ENCODE measurements around the gene HPN. TPM values are rescaled to one million over a fixed set of nuclear protein-coding genes. Genes with fewer than 3 reads are reported as not detected.

The HPN gene
- total and polyA plus RNA-seq, 2 of the 13 experiments (the other 11 are each of a cell fraction or from before 2014, with no cell fraction given), result 46.7 to 261 TPM

DNA sequence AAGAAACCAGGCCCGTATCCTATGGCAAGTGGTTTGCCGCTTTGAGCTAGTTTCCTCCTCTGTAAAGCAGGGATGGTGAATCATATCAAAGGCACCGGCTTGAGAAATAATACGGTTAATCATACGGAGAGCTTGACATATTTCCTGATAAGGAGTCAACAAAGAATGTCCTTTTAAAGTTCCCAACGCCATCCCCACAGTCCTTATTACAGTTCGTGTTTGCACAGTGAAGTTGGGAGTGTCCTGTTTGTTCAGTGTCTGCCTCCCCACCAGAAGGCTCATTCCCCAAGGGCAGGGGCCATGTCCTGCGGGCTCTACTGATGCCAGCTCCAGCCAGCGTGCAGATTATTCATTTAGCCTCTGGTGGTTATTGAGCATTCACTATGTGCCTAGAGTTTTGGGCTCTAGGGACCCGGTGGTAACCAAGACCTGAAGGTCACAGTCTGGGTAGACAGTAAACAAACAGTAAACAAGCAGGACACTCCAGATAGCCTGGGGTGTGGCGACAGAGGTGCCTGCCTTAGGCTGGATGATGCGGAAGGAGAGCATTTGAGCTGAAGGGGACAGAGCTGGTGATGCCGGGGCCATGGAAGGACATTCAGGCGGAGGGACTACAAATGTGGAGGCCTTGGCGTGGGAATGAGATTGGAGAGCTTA is 35.1 kb upstream of the HPN start (continued):
- TF ChIP-seq ZNF280D (CRISPR knock-in tag; IDR thresholded peaks at IDR 0.05), result peak; percentile 94; the same call in 1 of the 2 replicates
- no peak for TF ChIP-seq TSC22D2 (CRISPR knock-in tag; IDR thresholded peaks at IDR 0.05; ENCODE audit: borderline replicate concordance)
- TF ChIP-seq ATF7-NPFF (CRISPR knock-in tag; IDR thresholded peaks at IDR 0.05; ENCODE audit: low read depth), result peak; percentile 40; the same call in 1 of the 2 replicates
- no peak for TF ChIP-seq PHB2 (IDR thresholded peaks at IDR 0.05; ENCODE audit: partially characterized antibody)
- 0 out of 2 replicates have a peak, but pooled peaks have one; percentile 59 for TF ChIP-seq ZMYM2 (CRISPR knock-in tag; IDR thresholded peaks at IDR 0.05)
- TF ChIP-seq ZFP36 (IDR thresholded peaks at IDR 0.05; ENCODE audit: borderline replicate concordance, low read depth, low read length, partially characterized antibody), result no peak
- TF ChIP-seq ZBTB8A (CRISPR knock-in tag; IDR thresholded peaks at IDR 0.05; ENCODE audit: borderline replicate concordance, low read depth), result no peak
- peak; percentile 86 for TF ChIP-seq HOXD1 (CRISPR knock-in tag; IDR thresholded peaks at IDR 0.05)
- TF ChIP-seq SOX5 (CRISPR knock-in tag; IDR thresholded peaks at IDR 0.05; ENCODE audit: borderline replicate concordance), result peak; percentile 89
- no peak for TF ChIP-seq NCOA5 (CRISPR knock-in tag; IDR thresholded peaks at IDR 0.05)
- TF ChIP-seq TFDP2 (CRISPR knock-in tag; IDR thresholded peaks at IDR 0.05), result 0 out of 2 replicates have a peak, but pooled peaks have one; percentile 32
- peak; percentile 88 for TF ChIP-seq FOSL2 (CRISPR knock-in tag; IDR thresholded peaks at IDR 0.05)
- TF ChIP-seq ZNF260 (CRISPR knock-in tag; IDR thresholded peaks at IDR 0.05; ENCODE audit: borderline replicate concordance, low read depth), result no peak
- no peak; the same call in 1 of the 2 replicates for TF ChIP-seq ETV6 (CRISPR knock-in tag; conservative IDR thresholded peaks at IDR 0.05)
- TF ChIP-seq NCOA1 (CRISPR knock-in tag; IDR thresholded peaks at IDR 0.05), result 0 out of 2 replicates have a peak, but pooled peaks have one; percentile 51
- TF ChIP-seq ZNF136 (CRISPR knock-in tag; IDR thresholded peaks at IDR 0.05; ENCODE audit: low read depth), result peak; percentile 78; the same call in 1 of the 2 replicates
- peak; percentile 94 for TF ChIP-seq HDAC1 (CRISPR knock-in tag; IDR thresholded peaks at IDR 0.05)
- TF ChIP-seq ZNF12 (CRISPR knock-in tag; IDR thresholded peaks at IDR 0.05), result no peak
- TF ChIP-seq ZNF281 (CRISPR knock-in tag; IDR thresholded peaks at IDR 0.05; ENCODE audit: borderline replicate concordance), result peak; percentile 62; the same call in 1 of the 2 replicates
- TF ChIP-seq SAP130 (CRISPR knock-in tag; IDR thresholded peaks at IDR 0.05; ENCODE audit: low read depth), result peak; percentile 95
- TF ChIP-seq LCORL (IDR thresholded peaks at IDR 0.05), result peak; percentile 36; the same call in 1 of the 2 replicates
- TF ChIP-seq LCORL (CRISPR knock-in tag; IDR thresholded peaks at IDR 0.05), result peak; percentile 89
- peak; percentile 48; the same call in 1 of the 2 replicates for TF ChIP-seq NKX3-1 (CRISPR knock-in tag; IDR thresholded peaks at IDR 0.05)
- peak; percentile 68 for TF ChIP-seq DRAP1 (CRISPR knock-in tag; IDR thresholded peaks at IDR 0.05)
